GM21825 (cell line): Measurements from ENCODE around the gene STUB1.
A peak's percentile ranks its signal among the peaks of the same experiment; 100 is the strongest.

Source experiments
- ATAC-seq: cut with Tn5 transposase; IDR thresholded peaks from one replicate; pipeline ENCODE4 v1.9.1; 2021; ENCODE audit warnings: mild to moderate bottlenecking, moderate library complexity; ENCODE audit not compliant: unreplicated experiment

The STUB1 gene

DNA sequence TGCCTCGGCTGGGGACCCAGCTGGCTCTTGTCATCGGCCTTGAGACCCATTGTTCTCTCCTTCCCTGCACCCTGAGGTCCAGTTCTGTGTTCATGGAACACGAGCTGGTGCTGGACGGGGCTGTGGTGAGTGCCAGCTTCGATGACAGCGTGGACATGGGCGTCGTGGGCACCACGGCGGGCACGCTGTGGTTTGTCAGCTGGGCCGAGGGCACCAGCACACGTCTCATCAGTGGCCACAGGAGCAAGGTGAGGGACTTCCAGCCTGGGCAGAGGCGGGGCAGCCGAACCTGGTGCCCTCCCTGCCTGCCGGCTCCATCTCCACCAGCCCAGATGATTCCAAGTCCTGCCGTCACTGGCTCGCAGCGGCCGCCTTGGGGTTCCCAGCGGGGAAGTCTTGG, 17.6 kb upstream of the STUB1 start:
- ATAC-seq = no peak

DNA sequence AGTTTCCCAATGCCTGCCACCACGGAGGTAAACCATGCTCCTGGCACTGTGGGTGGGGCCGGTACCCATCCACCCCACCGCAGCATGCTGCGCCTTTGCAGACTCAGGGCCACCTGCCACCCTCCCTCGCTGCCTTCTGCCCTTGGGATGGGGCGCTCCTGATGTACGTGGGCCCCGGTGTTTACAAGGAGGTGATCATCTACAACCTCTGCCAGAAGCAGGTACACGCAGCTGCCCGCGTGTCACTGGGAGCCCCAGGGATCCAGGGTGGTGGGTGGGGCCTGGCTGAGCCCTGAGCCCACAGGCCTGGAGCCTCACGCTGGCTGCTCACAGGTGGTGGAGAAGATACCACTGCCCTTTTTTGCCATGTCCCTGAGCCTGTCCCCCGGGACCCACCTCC, 13.6 kb upstream of the STUB1 start:
- no peak for ATAC-seq

DNA sequence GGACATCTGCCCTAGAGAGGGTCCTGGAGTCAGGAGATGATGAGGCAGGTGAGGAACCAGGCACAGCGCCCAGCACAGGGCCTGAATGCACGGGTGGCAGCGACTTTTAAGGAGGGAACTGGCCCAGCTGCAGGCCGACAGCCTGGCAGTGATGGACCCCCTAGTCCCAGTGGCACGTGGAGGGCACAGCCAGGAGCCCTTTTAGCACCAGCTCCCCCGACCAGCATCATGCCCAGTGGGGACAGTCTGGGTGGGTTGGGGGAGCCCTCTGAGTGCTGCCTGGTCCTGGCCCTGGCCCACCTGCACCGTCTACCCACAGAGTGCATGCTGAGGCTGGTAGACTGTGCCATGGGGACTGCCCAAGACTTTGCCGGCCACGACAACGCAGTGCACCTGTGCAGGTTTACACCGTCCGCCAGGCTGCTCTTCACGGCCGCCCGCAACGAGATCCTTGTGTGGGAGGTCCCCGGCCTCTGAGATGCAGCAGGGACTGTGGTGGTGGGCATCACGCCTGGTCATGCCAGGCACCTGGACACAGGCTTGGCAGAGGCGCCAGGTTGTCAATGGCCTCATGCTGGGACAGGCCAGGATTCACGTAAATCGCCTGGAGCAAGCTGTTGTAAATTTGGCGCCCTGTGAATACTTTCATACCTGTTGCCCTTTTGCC, 13.0 kb upstream of the STUB1 start:
- ATAC-seq = no peak

DNA sequence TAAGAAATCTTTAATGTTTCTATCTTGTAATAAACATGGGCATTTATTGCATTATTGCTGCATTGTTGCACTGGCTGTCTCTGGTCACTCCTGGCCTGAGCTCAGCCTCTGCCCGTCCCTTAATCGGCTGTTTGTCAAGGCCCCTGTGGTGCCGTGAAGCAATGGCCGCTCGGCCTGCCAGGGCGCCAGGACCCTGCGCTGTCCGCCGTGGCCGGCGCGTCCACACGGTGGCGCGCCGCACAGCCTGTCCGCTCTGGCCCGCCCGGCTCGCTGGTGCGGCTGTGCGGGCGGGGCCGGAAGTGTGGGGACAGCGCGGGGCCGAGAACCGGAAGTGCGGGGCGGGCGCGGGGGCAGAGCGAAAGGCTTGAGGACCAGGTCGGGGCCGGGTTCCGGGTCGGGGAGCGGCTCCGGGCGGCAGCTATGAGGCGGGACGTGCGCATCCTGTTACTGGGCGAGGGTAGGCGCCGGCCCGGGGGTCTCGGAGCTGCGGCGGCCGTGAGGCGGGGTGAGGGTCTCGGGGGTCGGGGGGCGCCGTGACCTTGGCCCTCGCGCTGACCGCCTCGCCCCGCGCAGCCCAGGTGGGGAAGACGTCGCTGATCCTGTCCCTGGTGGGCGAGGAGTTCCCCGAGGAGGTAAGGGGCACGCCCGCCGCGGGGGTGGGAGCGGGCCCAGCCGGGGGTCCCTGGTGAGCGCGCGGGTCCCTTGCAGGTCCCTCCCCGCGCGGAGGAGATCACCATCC, 12.3 kb upstream of the STUB1 start, which contains the start of gene RHOT2:
RHOT2 (plus strand) TSS at position 353 of the 739 bp plus-strand sequence; CDS start at position 421, 68 bp downstream.
- peak; percentile 73 for ATAC-seq

DNA sequence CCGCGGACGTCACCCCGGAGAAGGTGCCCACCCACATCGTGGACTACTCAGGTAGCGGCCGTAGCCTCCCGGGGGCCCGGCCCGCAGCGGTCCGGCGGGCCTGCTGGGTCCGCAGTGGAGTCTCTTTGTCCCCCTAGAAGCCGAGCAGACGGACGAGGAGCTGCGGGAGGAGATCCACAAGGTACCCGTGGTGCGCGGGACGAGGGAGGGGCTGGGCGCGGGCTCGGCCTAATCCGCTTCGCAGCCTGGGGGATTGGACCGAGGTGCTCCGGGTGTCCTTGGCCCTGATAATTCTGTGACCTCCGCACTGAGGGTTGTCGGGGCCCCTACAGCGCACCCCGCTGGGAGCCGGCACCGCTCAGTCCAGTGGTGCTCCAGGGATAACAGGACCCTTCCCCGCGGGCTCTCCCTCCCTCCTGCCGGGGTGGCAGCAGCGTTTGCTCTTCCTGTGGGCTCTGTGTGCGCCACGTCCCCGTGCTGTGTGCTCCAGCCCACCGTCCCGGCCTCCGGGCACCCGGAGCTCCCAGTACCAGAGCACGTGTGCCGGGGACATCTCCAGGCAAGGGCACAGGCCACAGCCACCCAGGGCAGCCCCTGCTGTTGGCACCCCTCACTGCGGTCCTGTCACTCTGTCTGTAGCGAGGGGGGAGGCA, 11.6 kb upstream of the STUB1 start:
- no peak for ATAC-seq

DNA sequence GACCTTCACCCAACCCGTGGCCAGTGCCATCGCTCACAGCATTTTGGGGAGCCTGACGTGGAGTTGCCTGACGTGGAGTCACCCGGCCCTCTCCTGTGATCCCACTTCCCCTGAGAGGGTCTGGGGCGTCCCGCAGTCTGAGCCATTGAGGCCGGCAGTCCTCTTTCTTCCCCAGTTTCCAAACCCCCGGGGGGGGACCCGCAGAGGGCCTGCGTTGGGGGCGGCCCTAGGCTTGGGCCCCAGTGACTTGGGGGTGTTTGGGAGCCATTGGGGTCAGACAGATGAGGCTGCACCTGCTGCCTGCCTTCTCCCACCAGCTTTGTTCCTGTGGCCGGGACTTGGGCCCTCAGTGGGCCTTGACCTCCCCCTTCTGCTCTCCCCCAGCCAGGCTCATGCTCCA, 10.5 kb upstream of the STUB1 start:
- no peak for ATAC-seq

DNA sequence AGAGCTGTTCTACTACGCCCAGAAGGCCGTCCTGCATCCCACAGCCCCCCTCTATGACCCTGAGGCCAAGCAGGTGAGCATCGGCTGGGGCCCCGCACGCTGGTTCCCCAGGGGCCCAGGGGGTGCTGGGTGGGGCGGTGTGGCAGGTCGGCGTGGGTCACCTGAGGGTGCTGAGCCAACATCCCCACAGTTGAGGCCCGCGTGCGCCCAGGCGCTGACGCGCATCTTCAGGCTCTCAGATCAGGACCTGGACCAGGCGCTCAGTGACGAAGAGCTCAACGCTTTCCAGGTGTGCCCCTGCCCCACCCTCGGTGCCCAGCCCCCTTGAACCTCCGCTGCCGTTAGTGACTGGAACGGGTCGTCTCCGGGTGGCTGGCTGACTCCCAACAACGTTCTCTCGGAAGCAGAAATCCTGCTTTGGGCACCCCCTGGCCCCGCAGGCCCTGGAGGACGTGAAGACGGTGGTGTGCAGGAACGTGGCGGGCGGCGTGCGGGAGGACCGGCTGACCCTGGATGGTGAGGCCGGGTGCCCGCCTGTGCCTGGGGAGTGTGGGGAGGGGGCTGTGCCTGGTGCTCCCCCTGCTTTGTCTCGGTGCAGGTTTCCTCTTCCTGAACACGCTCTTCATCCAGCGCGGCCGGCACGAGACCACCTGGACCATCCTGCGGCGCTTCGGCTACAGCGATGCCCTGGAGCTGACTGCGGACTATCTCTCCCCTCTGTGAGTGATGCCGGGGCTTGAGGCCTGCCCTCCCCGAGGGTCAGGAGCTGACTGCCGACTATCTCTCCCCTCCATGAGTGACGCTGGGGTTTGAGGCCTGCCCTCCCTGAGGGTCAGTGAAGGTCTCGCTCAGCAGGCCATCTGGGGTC, 9.5 kb upstream of the STUB1 start:
- no peak for ATAC-seq

DNA sequence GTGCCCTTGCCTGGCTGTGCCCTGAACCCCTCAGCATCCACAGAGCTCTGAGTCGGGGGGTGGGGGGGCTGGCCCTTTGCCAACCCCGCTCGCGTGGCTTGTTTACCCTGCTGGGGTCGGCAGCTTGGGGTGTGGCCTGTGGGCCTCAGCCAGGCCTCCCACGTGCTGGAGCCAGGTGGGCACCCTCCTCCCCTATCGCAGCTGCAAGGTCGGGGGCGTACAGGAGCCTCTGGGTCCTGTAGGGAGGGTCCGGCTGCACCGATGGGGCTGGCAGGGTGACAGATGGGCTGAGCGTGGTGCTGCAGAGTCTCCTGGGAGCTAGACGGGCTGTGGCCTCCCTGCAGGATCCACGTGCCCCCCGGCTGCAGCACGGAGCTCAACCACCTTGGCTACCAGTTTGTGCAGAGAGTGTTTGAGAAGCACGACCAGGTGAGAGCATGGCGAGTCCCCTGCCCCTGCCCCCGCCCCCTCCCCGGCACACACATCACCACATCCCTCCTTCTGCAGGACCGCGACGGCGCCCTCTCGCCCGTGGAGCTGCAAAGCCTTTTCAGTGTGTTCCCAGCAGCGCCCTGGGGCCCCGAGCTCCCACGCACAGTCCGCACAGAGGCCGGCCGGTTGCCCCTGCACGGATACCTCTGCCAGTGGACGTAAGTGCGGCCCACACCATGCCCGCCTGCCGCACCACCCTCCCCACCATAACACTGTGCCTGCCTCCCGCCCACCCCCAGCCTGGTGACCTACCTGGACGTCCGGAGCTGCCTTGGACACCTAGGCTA, 8.7 kb upstream of the STUB1 start:
- ATAC-seq = no peak

DNA sequence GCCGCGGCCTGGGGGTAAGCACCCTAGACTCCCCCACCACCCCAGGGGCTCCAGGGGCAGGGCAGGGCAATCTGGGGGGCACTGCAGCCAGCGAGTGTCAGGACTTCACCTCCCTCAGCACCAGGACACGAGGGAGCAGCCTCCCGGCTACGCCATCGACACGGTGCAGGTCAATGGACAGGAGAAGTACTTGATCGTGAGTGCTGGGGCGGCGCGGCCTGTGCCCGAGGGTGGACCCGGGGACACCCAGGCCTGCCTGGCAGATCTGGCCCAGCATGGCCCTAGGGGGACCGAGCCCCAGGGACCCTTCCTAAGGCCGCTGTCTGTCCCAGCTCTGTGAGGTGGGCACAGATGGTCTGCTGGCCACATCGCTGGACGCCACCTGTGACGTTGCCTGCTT, 7.8 kb upstream of the STUB1 start:
- no peak for ATAC-seq

DNA sequence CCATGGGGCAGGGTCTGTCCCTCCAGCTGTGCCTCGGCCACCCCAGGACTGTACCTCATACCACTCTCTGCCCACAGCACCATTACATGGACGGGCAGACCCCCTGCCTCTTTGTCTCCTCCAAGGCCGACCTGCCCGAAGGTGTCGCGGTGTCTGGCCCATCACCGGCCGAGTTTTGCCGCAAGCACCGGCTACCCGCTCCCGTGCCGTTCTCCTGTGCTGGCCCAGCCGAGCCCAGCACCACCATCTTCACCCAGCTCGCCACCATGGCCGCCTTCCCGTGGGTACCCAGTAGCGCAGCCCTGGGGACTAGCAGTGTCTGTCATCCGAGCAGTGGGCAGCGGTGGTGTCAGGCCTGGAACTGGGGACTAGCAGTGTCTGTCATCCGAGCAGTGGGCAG, 7.4 kb upstream of the STUB1 start:
- no peak for ATAC-seq

DNA sequence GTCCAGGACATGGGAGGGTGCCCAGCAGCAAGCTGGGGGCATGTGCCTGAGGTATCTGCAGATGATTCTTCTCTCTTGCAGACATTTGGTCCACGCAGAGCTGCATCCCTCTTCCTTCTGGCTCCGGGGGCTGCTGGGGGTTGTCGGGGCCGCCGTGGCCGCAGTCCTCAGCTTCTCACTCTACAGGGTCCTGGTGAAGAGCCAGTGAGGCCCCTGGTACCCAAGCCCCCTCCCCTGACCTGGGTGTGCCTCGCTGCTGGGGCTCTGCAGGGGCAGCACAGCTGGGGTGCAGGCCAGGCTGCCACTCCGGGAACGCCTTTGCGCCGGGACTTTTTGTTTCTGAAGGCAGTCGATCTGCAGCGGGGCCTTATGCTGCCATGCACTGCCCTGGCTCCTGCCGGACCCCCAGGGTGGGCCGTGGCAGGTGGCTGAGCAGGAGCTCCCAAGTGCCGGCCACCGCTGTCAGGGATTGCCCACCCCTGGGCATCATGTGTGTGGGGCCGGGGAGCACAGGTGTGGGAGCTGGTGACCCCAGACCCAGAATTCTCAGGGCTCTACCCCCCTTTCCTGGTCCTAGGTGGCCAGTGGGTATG, 6.7 kb upstream of the STUB1 start:
- no peak for ATAC-seq

DNA sequence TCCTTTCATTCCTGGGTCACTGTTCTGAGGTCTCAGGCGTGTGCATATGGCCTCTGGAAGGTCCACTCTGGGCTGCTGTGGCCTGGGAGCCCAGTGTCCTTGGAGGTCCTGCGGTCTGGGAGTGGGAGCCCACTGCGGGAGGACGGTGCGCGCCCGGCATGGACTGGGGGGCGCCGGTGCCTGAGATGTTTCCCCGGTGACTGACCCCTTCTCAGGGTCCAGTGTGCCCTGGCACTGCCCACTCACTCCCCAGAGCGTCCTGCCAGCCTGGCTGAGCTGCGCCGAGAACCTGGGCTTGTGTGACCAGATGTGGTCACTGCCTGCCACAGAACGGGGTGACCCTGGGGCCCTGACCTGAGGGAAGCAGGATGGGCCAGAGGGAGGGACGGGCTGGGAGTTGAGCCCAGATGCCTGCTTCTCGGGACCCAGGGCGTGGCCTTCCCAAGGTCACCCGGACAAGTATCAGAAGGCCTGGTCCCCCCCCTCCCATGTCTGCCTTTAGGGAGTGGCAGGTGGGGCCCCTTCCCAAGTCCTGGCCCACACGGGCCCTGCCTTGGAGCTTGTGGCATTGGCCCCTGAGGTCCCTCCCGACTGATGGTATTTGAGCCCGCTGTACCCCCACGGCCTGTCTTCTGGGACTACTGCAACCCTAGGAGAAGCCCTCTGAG, 5.9 kb upstream of the STUB1 start:
- ATAC-seq = no peak

DNA sequence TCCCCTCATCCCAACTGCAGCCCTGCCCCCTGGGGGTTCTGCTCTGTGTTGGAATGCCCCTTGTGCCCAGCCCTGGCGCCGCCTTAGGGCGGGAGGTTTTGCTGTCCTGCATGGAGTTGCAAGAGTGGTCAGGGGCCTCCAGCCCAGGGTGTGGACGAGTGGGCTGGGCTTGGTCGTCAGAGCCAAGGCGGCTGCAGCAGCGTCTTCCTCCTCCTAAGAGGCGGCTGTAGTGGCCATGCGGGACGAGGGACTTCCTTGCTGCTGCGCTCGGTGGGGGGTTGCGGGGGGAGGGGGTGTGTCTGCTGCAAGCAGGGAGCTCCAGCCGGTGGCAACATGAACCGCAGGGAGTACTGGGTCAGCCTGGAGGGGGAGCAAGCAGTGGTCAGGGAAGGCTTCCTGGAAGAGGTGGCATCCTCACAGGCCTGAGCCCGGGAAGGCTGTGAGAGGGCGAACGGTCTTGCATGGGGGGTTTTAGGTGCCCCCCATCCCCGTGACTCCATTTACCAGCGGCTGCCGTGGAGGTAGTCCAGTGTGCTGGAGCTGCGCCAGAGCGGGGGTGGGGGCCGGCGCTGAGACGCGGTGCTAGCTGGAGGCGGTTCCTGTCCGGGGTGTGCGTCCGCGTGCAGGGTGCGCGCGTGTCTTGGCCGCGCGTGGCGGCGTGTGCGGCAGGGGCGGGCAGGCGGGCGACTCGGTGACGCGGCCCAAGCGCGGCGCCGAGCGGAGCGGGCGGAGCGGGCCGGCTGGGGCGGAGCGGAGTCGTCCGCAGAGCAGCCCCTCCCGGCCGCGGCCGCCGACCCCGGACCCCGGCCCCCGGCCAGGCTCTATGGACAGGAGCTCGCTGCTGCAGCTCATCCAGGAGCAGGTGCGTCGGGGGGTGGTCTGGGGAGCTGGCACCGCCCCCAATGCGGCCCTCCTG, 5.0 kb upstream of the STUB1 start, which contains the start of gene RHBDL1:
RHBDL1 (plus strand) TSS at position 704 of the 916 bp plus-strand sequence; CDS start at position 824, 120 bp downstream.
- ATAC-seq = no peak

DNA sequence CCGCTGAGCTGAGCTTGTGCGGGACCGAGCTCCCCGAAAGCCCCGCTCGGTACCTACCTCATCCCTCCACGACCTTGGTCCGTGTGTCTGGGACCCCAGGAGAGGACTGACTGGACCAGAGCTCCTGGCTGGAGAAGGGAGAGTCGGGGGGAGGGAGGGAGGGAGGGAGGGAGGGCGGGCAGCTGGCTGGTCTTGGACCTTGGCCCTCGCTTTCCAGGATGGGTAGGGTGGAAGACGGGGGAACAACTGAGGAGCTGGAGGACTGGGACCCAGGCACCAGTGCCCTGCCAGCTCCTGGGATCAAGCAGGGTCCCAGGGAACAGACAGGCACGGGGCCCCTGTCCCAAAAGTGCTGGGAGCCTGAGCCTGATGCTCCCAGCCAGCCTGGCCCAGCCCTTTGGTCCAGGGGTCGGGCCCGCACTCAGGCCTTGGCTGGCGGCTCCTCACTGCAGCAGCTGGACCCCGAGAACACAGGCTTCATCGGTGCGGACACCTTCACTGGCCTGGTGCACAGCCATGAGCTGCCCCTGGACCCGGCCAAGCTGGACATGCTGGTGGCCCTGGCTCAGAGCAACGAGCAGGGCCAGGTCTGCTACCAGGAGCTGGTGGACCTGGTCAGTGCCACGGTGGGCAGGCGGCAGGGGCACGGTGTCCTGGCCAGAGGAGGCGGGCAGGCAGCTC, 4.2 kb upstream of the STUB1 start:
- ATAC-seq = no peak

DNA sequence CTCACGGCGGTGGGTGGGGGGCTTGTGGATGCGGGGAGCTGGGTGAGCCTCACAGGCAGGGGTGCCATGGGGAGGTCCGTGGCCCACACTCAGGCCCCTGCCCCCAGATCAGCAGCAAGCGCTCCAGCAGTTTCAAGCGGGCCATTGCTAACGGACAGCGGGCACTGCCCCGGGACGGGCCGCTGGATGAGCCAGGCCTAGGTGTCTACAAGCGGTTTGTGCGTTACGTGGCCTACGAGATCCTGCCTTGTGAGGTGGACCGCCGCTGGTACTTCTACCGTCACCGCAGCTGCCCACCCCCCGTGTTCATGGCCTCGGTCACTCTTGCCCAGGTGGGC, 3.7 kb upstream of the STUB1 start:
- no peak for ATAC-seq

DNA sequence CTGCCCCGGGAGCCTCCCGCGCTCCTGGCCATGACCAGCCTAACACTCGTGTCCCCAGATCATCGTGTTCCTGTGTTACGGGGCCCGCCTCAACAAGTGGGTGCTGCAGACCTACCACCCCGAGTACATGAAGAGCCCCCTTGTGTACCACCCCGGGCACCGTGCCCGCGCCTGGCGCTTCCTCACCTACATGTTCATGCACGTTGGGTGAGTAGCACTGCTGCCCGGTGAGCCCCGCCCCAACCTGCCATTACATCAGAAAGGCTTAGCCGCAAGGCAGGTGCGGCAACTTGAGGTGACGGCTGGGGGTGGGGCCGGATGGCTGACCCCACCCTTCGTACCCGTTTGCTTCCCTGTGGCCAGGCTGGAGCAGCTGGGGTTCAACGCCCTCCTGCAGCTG, 3.3 kb upstream of the STUB1 start:
- no peak for ATAC-seq

DNA sequence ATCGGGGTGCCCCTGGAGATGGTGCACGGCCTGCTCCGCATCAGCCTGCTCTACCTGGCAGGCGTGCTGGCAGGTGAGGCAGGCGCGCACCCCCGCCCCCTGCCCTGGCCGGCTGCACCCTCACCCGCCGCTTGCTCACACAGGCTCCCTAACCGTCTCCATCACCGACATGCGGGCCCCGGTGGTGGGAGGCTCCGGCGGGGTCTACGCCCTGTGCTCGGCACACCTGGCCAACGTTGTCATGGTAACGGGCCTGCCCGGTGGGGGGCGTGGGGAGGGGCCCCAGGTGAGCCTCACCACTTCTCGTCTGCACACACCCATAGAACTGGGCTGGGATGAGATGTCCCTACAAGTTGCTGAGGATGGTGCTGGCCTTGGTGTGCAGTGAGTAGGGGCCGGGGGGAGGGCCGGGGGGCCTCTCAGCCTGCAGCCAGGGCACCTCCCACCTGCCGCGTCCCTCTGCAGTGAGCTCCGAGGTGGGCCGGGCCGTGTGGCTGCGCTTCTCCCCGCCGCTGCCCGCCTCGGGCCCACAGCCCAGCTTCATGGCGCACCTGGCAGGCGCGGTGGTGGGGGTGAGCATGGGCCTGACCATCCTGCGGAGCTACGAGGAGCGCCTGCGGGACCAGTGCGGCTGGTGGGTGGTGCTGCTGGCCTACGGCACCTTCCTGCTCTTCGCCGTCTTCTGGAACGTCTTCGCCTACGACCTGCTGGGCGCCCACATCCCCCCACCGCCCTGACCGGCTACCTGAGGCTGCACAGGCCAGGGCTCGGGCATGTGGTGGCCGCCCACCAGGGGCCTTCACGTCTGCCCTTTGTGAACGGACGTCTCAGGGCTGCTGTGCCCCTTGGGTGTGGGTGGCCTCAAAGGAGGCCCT, 2.7 kb upstream of the STUB1 start:
- ATAC-seq = no peak
